Keratinocyte (primary cell): Measurements from ENCODE around the gene RALGAPA2. TPM values are rescaled to one million over a fixed set of nuclear protein-coding genes. Genes with fewer than 3 reads are reported as not detected.

Experiments
- DNase-seq: peaks from one replicate; pipeline ENCODE4 v3.0.0-alpha.2; 2011; ENCODE audit warnings: low read depth, missing footprints, low spot score
- FAIRE-seq: peaks from 2 replicates; lab custom pipeline; 2011; peaks lifted over from hg19 to GRCh38; lab: Jason Lieb, UNC
- H2AFZ ChIP-seq: 2 replicates; pipeline ENCODE4 v1.6.0; 2012; ENCODE audit warnings: low read length, control low read depth, inconsistent platforms; ENCODE audit not compliant: control insufficient read depth
- H3K27ac ChIP-seq: 2 replicates; pipeline ENCODE4 v1.5.1; 2011; ENCODE audit warnings: low read length; ENCODE audit not compliant: control insufficient read depth, insufficient read depth
- H3K27me3 ChIP-seq: 3 replicates; pipeline ENCODE4 v1.6.0; 2011; ENCODE audit warnings: low read length; ENCODE audit not compliant: control insufficient read depth, insufficient read depth; ENCODE audit errors: extremely low read depth
- H3K36me3 ChIP-seq, 2 experiments: 2 replicates in 1 of 2; 3 replicates in 1 of 2; pipeline ENCODE4 v1.5.1; 2011; ENCODE audit warnings: low read length in 2 of 2, mild to moderate bottlenecking in 1 of 2; ENCODE audit not compliant: control insufficient read depth in 2 of 2, insufficient read depth in 2 of 2; ENCODE audit errors: extremely low read depth in 1 of 2
- H3K4me1 ChIP-seq: 3 replicates; pipeline ENCODE4 v1.5.1; 2011; ENCODE audit warnings: low read length; ENCODE audit not compliant: control insufficient read depth, insufficient read depth; ENCODE audit errors: extremely low read depth
- H3K4me2 ChIP-seq: 3 replicates; pipeline ENCODE4 v1.6.0; 2011; ENCODE audit warnings: low read depth, low read length; ENCODE audit not compliant: control insufficient read depth, insufficient read depth; ENCODE audit errors: extremely low read depth
- H3K4me3 ChIP-seq, 3 experiments: fragments of 200-600 bp in 1 of 3; sonication (generic) in 1 of 3; 2 replicates in 2 of 3; 3 replicates in 1 of 3; pipeline ENCODE4 v1.5.1; 2011 to 2016; ENCODE audit warnings: low read length in 3 of 3, mild to moderate bottlenecking in 3 of 3, control low read depth in 2 of 3, inconsistent platforms in 1 of 3, low read depth in 1 of 3, mixed read lengths in 1 of 3, mixed run types in 1 of 3, moderate library complexity in 1 of 3; ENCODE audit not compliant: control insufficient read depth in 2 of 3, insufficient read depth in 2 of 3; ENCODE audit errors: extremely low read depth in 1 of 3
- H3K79me2 ChIP-seq: 2 replicates; pipeline ENCODE4 v1.6.0; 2012; ENCODE audit warnings: low read length; ENCODE audit not compliant: control insufficient read depth, insufficient read depth
- H3K9ac ChIP-seq: 3 replicates; pipeline ENCODE4 v1.6.0; 2011; ENCODE audit warnings: low read length; ENCODE audit not compliant: control insufficient read depth, insufficient read depth; ENCODE audit errors: extremely low read depth
- H3K9me1 ChIP-seq: 3 replicates; pipeline ENCODE4 v1.6.0; 2011; ENCODE audit warnings: low read length; ENCODE audit not compliant: control insufficient read depth, insufficient read depth; ENCODE audit errors: extremely low read depth
- H3K9me3 ChIP-seq: 2 replicates; pipeline ENCODE4 v1.5.1; 2012; ENCODE audit warnings: low read depth, low read length; ENCODE audit not compliant: control insufficient read depth
- H4K20me1 ChIP-seq: 3 replicates; pipeline ENCODE4 v1.6.0; 2011; ENCODE audit warnings: low read length; ENCODE audit not compliant: control insufficient read depth, insufficient read depth; ENCODE audit errors: extremely low read depth
- CTCF ChIP-seq, 3 experiments: IDR thresholded peaks in 1 of 3; conservative IDR thresholded peaks in 1 of 3; optimal IDR thresholded peaks in 1 of 3; 2 replicates in 2 of 3; 3 replicates in 1 of 3; pipeline versions ENCODE3 to v1.5.1; 2011; ENCODE audit warnings: low read length in 3 of 3, mild to moderate bottlenecking in 3 of 3, moderate library complexity in 2 of 3, control low read depth in 1 of 3, inconsistent platforms in 1 of 3; ENCODE audit not compliant: insufficient read depth in 2 of 3; ENCODE audit errors: extremely low read depth in 1 of 3
- EZH2 ChIP-seq: IDR thresholded peaks from one replicate; pipeline ENCODE4 v1.6.1; 2012; ENCODE audit warnings: inconsistent platforms, mild to moderate bottlenecking, low read length, moderate library complexity
- dilution Hi-C: fragments of 300-500 bp; cut with MboI; formaldehyde crosslinking; loops from one replicate; pipeline ENCODE4 v1.7.0; 2020; ENCODE audit warnings: low sequenced_read_pairs; ENCODE audit not compliant: extremely low pct_ligation_motif_present
- polyA plus RNA-seq, 5 experiments: library from polyadenylated mRNA; depleted of rRNA in 3 of 5; stranded (reverse) in 3 of 5; stranded (forward) in 1 of 5; unstranded in 1 of 5; fragments of >200 nt; gene quantifications; 1 replicate in 1 of 5; 2 replicates in 3 of 5; 3 replicates in 1 of 5; pipeline versions ENCODE4 v1.2.1 to v1.2.3, GENCODE V29; 2011 to 2012; ENCODE audit warnings: missing spikeins in 2 of 5, low read depth in 1 of 5, low replicate concordance in 1 of 5

Gene RALGAPA2
- polyA plus RNA-seq, 1 donor (not counting 4 experiments of a cell fraction or from before 2014, with no cell fraction given), result 3.2 TPM

- dilution Hi-C loops, result no loop called here
- FAIRE-seq, result no peak
- DNase-seq, result no peak
Observed at GRCh38 chr20:20430066-20430465, 282.4 kb downstream of the RALGAPA2 start.

GRCh38 chr20:20428067-20428466, 284.4 kb downstream of the RALGAPA2 start:
- H2AFZ ChIP-seq, result no peak overlapping the region
- no peak overlapping the region for H3K27ac ChIP-seq
- no peaks in the 10 kb centered on the region for H3K36me3 ChIP-seq
- H4K20me1 ChIP-seq, result no peaks in the 10 kb centered on the region
- no peak overlapping the region for H3K9ac ChIP-seq
- no peaks in the 10 kb centered on the region for H3K9me3 ChIP-seq
- dilution Hi-C loops, result no loop called here
- no peak for FAIRE-seq
- H3K79me2 ChIP-seq, result no peaks in the 10 kb centered on the region
- DNase-seq, result no peak
- no peak overlapping the region for H3K4me3 ChIP-seq
- no peak for TF ChIP-seq CTCF (optimal IDR thresholded peaks at IDR 0.05 in 1 of 3, IDR thresholded peaks at IDR 0.05 in 1 of 3, conservative IDR thresholded peaks at IDR 0.05 in 1 of 3; ENCODE audit: extremely low read depth in 1 of 3, insufficient read depth in 2 of 3, low read length in 3 of 3)
- TF ChIP-seq EZH2, result no peak
- H3K9me1 ChIP-seq, result no peaks in the 10 kb centered on the region
- H3K27me3 ChIP-seq, result no peaks in the 10 kb centered on the region
- no peaks in the 10 kb centered on the region for H3K4me1 ChIP-seq
- H3K4me2 ChIP-seq, result no peak overlapping the region

More at GRCh38 chr20:20430066-20430465, 282.4 kb downstream of the RALGAPA2 start:
- Histone ChIP-seq H3K27me3 (no peaks in the 10 kb centered on the region), H3K9me1 (no peaks in the 10 kb centered on the region), H3K27ac (no peak overlapping the region), H3K9ac (no peak overlapping the region), H4K20me1 (no peaks in the 10 kb centered on the region), H3K4me2 (no peak overlapping the region), H3K9me3 (no peaks in the 10 kb centered on the region), H3K36me3 (no peaks in the 10 kb centered on the region), H2AFZ (no peak overlapping the region), H3K79me2 (no peaks in the 10 kb centered on the region), H3K4me3 (no peak overlapping the region), H3K4me1 (no peaks in the 10 kb centered on the region)
- no peak for TF ChIP-seq CTCF (optimal IDR thresholded peaks at IDR 0.05 in 1 of 3, IDR thresholded peaks at IDR 0.05 in 1 of 3, conservative IDR thresholded peaks at IDR 0.05 in 1 of 3; ENCODE audit: extremely low read depth in 1 of 3, insufficient read depth in 2 of 3, low read length in 3 of 3)
- no peak for TF ChIP-seq EZH2
